ENCODE results near the gene CSGALNACT2. TPM values are rescaled to one million over a fixed set of nuclear protein-coding genes. Genes with fewer than 3 reads are reported as not detected.

CSGALNACT2 gene
- polyA plus RNA-seq, 2 donors: 2.0 to 3.4 TPM

DNA sequence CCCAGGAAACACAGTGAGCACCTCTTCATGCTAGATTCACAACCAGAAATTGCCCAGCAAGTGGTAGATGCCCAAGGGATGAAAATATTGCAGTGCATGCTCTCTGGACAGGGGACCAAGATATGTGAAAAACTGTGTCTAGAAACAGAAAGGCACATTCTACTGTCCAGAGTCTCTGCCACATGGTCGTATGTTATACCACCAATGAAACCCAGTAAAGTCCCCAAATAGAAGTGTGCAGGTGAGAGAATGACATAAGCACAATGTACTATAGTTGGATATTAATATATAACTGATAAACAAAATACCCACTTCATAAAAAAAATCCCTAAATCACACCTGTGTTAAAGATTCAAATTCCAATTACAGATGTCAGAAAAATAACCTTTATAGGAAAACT is 84.8 kb downstream of the CSGALNACT2 start:
- no peak overlapping the region for H3K4me3 ChIP-seq (ENCODE audit: low read depth in 1 of 2, low read length in 2 of 2)
- no peaks in the 10 kb centered on the region for H3K27me3 ChIP-seq (ENCODE audit: control insufficient read depth in 1 of 2, insufficient read depth in 2 of 2, low read length in 2 of 2)
- no peak overlapping the region for H3K27ac ChIP-seq (ENCODE audit: low read depth in 2 of 2, low read length in 1 of 2)
- no peaks in the 10 kb centered on the region for H3K4me1 ChIP-seq (ENCODE audit: control insufficient read depth in 2 of 2, insufficient read depth in 2 of 2, low read length in 1 of 2)
- WGBS, 2 donors: 66 to 77% methylated on average over 1 of the region's 1 CpG
- H3K9me3 ChIP-seq (ENCODE audit: control insufficient read depth in 2 of 2, insufficient read depth in 1 of 2, low read depth in 1 of 2, low read length in 1 of 2): no peaks in the 10 kb centered on the region
- no peaks in the 10 kb centered on the region for H3K36me3 ChIP-seq (ENCODE audit: control insufficient read depth in 2 of 2, insufficient read depth in 2 of 2, low read length in 1 of 2)

DNA sequence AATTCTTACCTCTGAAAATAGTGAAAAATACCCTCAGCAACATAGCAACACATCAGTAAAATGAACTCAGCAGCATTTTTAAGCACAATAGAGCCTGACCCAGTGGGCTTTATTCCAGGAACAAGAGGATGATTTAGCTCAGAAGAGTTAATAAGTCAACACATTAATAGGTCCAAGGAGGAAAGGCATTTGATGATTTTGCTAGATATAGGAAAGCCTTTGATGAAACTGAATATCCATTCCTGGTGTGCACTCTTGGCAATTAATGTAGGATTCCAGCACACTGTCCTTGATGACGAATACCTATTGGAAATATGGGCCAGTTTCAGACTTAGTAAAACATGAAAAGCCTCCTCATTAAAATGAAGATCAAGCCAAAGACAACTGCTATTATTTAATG is 86.1 kb downstream of the CSGALNACT2 start:
- no peaks in the 10 kb centered on the region for H3K36me3 ChIP-seq (ENCODE audit: control insufficient read depth in 2 of 2, insufficient read depth in 2 of 2, low read length in 1 of 2)
- no peaks in the 10 kb centered on the region for H3K9me3 ChIP-seq (ENCODE audit: control insufficient read depth in 2 of 2, insufficient read depth in 1 of 2, low read depth in 1 of 2, low read length in 1 of 2)
- no peaks in the 10 kb centered on the region for H3K27me3 ChIP-seq (ENCODE audit: control insufficient read depth in 1 of 2, insufficient read depth in 2 of 2, low read length in 2 of 2)
- peaks cover 5 to 7% of the 10 kb centered on the region in 2 donors for H3K4me1 ChIP-seq (ENCODE audit: control insufficient read depth in 2 of 2, insufficient read depth in 2 of 2, low read length in 1 of 2)
- H3K27ac ChIP-seq (ENCODE audit: low read depth in 2 of 2, low read length in 1 of 2): no peak overlapping the region
- WGBS, 2 donors: 38 to 45% methylated on average over 1 of the region's 1 CpG
- H3K4me3 ChIP-seq (ENCODE audit: low read depth in 1 of 2, low read length in 2 of 2): no peak overlapping the region

DNA sequence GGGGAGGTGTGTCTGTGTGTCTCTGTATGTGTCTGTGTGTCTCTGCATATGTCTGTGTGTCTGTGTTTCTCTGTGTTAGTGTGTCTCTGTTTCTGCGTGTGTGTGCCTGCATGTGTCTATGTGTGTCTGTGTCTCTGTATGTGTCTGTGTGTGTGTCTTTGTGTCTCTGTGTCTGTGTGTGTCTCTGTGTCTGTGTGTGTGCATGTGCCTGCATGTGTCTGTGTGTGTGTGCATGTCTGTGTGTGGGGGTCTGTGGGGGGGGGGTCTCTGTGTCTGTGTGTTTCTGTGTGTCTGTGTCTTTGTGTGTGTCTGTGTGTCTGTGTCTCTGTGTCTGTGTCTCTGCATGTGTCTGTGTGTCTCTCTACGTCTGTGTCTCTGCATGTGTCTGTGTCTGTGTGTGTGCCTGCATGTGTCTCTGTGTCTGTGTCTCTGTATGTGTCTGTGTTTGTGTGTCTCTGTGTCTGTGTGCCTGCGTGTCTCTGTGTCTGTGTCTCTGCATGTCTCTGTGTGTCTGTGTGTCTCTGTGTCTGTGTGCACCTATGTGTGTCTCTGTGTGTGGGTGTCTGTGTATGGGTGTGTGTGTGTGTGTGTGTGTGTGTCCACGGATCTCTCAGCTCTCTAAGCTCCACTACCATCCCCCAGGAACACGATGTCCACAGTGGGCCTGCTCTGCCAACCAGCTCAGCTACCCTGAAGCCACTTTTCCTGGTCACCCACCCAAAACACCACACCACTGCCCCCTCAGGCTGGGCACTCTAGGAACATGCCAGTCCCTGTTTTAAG is 87.0 kb downstream of the CSGALNACT2 start:
- no peaks in the 10 kb centered on the region for H3K36me3 ChIP-seq (ENCODE audit: control insufficient read depth in 2 of 2, insufficient read depth in 2 of 2, low read length in 1 of 2)
- peaks cover 0 to 2% of the 10 kb centered on the region in 2 donors for H3K27me3 ChIP-seq (ENCODE audit: control insufficient read depth in 1 of 2, insufficient read depth in 2 of 2, low read length in 2 of 2)
- H3K4me1 ChIP-seq (ENCODE audit: control insufficient read depth in 2 of 2, insufficient read depth in 2 of 2, low read length in 1 of 2): peaks cover 7 to 9% of the 10 kb centered on the region in 2 donors
- H3K27ac ChIP-seq (ENCODE audit: low read depth in 2 of 2, low read length in 1 of 2): no peak overlapping the region
- no peaks in the 10 kb centered on the region for H3K9me3 ChIP-seq (ENCODE audit: control insufficient read depth in 2 of 2, insufficient read depth in 1 of 2, low read depth in 1 of 2, low read length in 1 of 2)
- WGBS, 2 donors: 65 to 77% methylated on average over 5 of the region's 5 CpGs
- H3K4me3 ChIP-seq (ENCODE audit: low read depth in 1 of 2, low read length in 2 of 2): no peak overlapping the region

DNA sequence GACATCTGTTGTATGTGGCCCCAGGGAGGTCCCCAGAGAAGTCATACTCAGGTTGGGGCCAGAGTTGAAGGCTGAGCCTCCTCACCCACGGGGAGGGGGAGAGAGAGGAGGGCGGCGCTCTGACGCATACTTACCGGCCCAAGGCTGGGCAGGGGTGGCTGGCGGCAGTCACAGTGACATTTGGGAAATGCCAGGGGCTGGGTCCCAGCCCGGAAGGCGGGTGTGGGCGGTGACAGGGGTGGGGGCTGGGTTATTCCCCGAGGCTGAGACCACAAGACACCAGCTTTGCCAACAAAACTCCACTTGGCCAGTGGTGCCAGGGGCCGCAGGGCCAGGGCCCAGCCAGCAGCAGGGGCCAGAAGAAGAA is 87.5 kb downstream of the CSGALNACT2 start:
- Histone ChIP-seq H3K36me3 (ENCODE audit: control insufficient read depth in 2 of 2, insufficient read depth in 2 of 2, low read length in 1 of 2) (no peaks in the 10 kb centered on the region), H3K27me3 (ENCODE audit: control insufficient read depth in 1 of 2, insufficient read depth in 2 of 2, low read length in 2 of 2) (peaks cover 0 to 4% of the 10 kb centered on the region in 2 donors), H3K4me1 (ENCODE audit: control insufficient read depth in 2 of 2, insufficient read depth in 2 of 2, low read length in 1 of 2) (peaks cover 7 to 12% of the 10 kb centered on the region in 2 donors), H3K27ac (ENCODE audit: low read depth in 2 of 2, low read length in 1 of 2) (no peak overlapping the region), H3K4me3 (ENCODE audit: low read depth in 1 of 2, low read length in 2 of 2) (no peak overlapping the region), H3K9me3 (ENCODE audit: control insufficient read depth in 2 of 2, insufficient read depth in 1 of 2, low read depth in 1 of 2, low read length in 1 of 2) (no peaks in the 10 kb centered on the region)
- 29 to 34% methylated on average over 10 to 11 of the region's 11 CpGs for WGBS, 2 donors

DNA sequence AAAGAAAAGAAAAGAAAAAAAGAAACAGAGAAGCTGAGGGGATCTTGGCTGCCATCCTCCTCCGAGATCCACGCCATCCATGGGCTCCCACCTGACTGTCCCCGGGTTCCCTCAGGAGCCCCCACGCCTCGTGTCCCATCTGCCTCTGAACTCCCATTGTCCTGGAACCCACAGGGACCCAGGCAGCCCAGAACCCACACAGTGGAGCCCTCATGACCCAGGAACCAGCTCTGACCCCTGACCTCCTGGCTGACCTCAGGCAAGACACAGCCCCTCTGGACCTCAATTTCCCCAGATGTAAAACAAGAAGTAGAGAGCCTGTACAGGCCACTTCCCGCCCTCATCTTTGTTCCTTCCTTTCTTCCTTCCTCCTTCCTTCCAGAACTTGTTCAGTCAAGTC is 88.2 kb downstream of the CSGALNACT2 start:
- H3K4me1 ChIP-seq (ENCODE audit: control insufficient read depth in 2 of 2, insufficient read depth in 2 of 2, low read length in 1 of 2): peaks cover 9 to 12% of the 10 kb centered on the region in 2 donors
- H3K27ac ChIP-seq (ENCODE audit: low read depth in 2 of 2, low read length in 1 of 2): no peak overlapping the region
- no peak overlapping the region for H3K4me3 ChIP-seq (ENCODE audit: low read depth in 1 of 2, low read length in 2 of 2)
- WGBS, 2 donors: 92 to 94% methylated on average over 6 of the region's 6 CpGs
- no peaks in the 10 kb centered on the region for H3K9me3 ChIP-seq (ENCODE audit: control insufficient read depth in 2 of 2, insufficient read depth in 1 of 2, low read depth in 1 of 2, low read length in 1 of 2)
- H3K27me3 ChIP-seq (ENCODE audit: control insufficient read depth in 1 of 2, insufficient read depth in 2 of 2, low read length in 2 of 2): peaks cover 0 to 4% of the 10 kb centered on the region in 2 donors
- no peaks in the 10 kb centered on the region for H3K36me3 ChIP-seq (ENCODE audit: control insufficient read depth in 2 of 2, insufficient read depth in 2 of 2, low read length in 1 of 2)

DNA sequence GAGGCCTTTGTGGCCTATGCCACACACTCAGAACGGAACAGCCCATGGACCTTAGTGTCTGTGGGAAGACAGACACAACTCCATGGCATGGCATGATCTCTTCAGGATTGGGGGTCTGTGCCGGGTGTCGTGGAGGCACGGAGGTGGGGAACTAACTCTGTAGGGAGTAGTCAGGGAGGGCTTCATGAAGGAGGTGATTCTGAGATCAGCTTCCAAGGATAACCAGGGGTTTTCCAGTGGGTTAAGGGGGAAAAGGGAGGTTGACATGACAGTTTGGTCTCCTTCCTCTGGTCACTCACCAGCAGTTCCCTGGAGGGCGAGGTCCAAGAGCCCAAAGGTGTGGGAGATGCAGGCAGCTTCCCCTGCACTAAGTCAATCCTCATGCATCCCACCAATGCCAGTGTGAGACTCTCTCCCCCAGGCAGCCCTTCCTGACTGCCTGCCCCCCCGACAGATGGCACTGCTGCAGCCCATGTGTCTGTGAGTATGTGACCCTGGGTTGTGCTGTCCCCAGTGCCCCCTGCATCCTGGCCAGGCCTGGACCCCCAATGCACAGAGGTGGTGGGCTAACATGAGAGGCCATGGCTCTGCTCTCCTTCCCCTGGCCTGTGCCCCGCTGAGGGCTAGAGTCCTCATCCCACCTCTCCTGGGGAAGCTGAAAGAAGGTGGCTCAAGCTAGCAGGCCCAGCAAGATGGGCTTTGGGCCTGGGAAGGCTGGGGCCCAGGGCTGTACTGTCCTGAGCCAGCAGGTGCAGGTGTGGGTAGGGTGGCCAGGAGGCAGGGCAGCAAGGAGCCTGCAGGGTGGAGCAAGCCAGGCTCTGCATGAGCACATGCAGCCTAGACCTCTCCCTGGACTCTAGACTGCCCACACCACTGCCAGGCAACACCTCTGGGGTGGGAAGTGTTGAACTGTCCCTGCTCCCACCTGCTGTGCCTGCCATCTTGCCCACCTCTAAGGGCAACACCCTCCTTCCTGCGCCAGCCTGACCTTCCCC is 88.9 kb downstream of the CSGALNACT2 start:
- H3K27me3 ChIP-seq (ENCODE audit: control insufficient read depth in 1 of 2, insufficient read depth in 2 of 2, low read length in 2 of 2): peaks cover 0 to 4% of the 10 kb centered on the region in 2 donors

DNA sequence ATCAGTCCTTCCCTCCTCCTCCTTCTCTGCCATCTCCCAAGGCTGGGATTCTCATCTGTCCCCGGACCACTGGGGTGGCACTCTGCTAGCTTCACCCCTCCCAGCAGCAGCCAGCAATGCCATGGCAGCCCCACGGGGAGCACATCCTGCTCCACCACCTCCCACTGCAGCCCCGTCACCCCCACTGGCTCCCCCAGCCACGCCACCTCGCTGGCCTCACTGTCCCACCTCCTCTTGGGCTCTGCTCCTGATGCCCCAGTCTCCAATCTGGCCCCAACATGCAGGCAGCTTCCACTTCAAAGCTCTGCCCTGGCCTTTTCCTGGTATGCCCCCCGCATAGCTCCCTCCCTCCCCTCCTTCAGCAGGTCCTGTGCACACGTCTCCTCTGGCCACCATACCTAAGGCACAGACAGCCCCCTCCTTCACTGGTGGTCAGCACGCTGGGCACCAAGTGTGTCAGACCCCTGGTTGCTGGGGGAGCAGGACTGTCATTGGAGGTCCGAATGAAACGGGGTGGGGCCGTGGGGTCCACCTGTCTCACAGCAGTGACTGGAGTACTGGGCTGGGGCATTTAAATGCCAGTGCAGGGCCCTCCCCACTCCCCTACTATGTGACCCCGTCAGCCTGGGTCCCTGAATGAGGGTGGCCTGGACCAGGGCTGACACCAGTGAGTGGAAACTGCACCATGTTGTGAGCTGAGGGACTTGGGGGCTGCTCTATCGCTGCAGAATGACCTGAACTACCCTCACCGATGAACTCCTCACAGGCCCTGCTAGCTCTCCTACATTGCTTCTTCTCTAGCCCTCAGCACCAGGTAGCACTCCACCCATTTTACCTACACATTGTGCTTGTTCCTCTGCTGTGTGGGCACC is 89.9 kb downstream of the CSGALNACT2 start:
- Histone ChIP-seq H3K4me3 (ENCODE audit: low read depth in 1 of 2, low read length in 2 of 2) (no peak overlapping the region), H3K36me3 (ENCODE audit: control insufficient read depth in 2 of 2, insufficient read depth in 2 of 2, low read length in 1 of 2) (no peaks in the 10 kb centered on the region), H3K9me3 (ENCODE audit: control insufficient read depth in 2 of 2, insufficient read depth in 1 of 2, low read depth in 1 of 2, low read length in 1 of 2) (no peaks in the 10 kb centered on the region), H3K27me3 (ENCODE audit: control insufficient read depth in 1 of 2, insufficient read depth in 2 of 2, low read length in 2 of 2) (peaks cover 0 to 4% of the 10 kb centered on the region in 2 donors), H3K27ac (ENCODE audit: low read depth in 2 of 2, low read length in 1 of 2) (no peak overlapping the region), H3K4me1 (ENCODE audit: control insufficient read depth in 2 of 2, insufficient read depth in 2 of 2, low read length in 1 of 2) (peaks cover 9 to 12% of the 10 kb centered on the region in 2 donors)
- 81 to 91% methylated on average over 14 of the region's 14 CpGs for WGBS, 2 donors

More for the DNA sequence above, 88.9 kb downstream of the CSGALNACT2 start:
- 86 to 93% methylated on average over 8 of the region's 8 CpGs for WGBS, 2 donors
- H3K9me3 ChIP-seq (ENCODE audit: control insufficient read depth in 2 of 2, insufficient read depth in 1 of 2, low read depth in 1 of 2, low read length in 1 of 2): no peaks in the 10 kb centered on the region
- H3K27ac ChIP-seq (ENCODE audit: low read depth in 2 of 2, low read length in 1 of 2): no peak overlapping the region
- no peaks in the 10 kb centered on the region for H3K36me3 ChIP-seq (ENCODE audit: control insufficient read depth in 2 of 2, insufficient read depth in 2 of 2, low read length in 1 of 2)
- H3K4me3 ChIP-seq (ENCODE audit: low read depth in 1 of 2, low read length in 2 of 2): no peak overlapping the region
- peaks cover 9 to 12% of the 10 kb centered on the region in 2 donors for H3K4me1 ChIP-seq (ENCODE audit: control insufficient read depth in 2 of 2, insufficient read depth in 2 of 2, low read length in 1 of 2)

DNA sequence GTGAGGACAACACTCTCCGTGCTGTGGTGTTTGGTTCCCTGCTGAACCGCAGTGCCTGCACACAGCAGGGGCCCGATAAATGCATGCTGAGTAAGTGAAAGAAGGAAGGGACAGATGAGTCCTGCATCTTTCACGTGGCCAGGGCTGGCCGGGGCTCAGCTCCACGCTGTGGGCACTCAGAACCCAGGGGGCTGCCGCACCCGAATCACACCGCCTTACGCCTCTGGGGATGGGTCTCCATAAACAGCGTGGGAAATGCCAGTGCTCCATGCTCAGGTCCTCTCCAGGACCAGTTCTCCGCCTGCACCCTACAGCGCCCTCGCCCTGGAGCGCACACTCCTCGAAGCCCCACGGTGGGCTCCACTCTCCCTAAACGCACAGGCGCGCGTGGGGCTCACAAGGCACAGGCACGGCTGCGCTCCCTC is 90.5 kb downstream of the CSGALNACT2 start:
- H3K4me3 ChIP-seq (ENCODE audit: low read depth in 1 of 2, low read length in 2 of 2): peak overlapping the region; percentile 41 to 48
- H3K9me3 ChIP-seq (ENCODE audit: control insufficient read depth in 2 of 2, insufficient read depth in 1 of 2, low read depth in 1 of 2, low read length in 1 of 2): no peaks in the 10 kb centered on the region
- H3K36me3 ChIP-seq (ENCODE audit: control insufficient read depth in 2 of 2, insufficient read depth in 2 of 2, low read length in 1 of 2): no peaks in the 10 kb centered on the region
- H3K27ac ChIP-seq (ENCODE audit: low read depth in 2 of 2, low read length in 1 of 2): no peak overlapping the region
- WGBS, 2 donors: 12 to 18% methylated on average over 21 to 23 of the region's 23 CpGs
- peaks cover 9 to 12% of the 10 kb centered on the region in 2 donors for H3K4me1 ChIP-seq (ENCODE audit: control insufficient read depth in 2 of 2, insufficient read depth in 2 of 2, low read length in 1 of 2)
- H3K27me3 ChIP-seq (ENCODE audit: control insufficient read depth in 1 of 2, insufficient read depth in 2 of 2, low read length in 2 of 2): peaks cover 0 to 4% of the 10 kb centered on the region in 2 donors
